MG63 (cell line): Measurements from ENCODE around the gene CTLA4. TPM values are rescaled to one million over a fixed set of nuclear protein-coding genes. Genes with fewer than 3 reads are reported as not detected.

Experiments used
- DNase-seq: peaks from one replicate; pipeline ENCODE4 v3.0.0-alpha.2; 2020
- H3K27me3 ChIP-seq: fragments of 250-450 bp; sonication (Bioruptor Pico); 2 replicates; pipeline ENCODE4 v1.5.1; 2020; ENCODE audit warnings: mild to moderate bottlenecking, moderate library complexity
- H3K36me3 ChIP-seq: fragments of 250-450 bp; sonication (Bioruptor Pico); 2 replicates; pipeline ENCODE4 v1.5.1; 2020; ENCODE audit warnings: mild to moderate bottlenecking, moderate library complexity
- H3K4me3 ChIP-seq: fragments of 250-450 bp; sonication (Bioruptor Pico); 2 replicates; pipeline ENCODE4 v1.5.1; 2020; ENCODE audit warnings: mild to moderate bottlenecking, moderate library complexity
- H3K9me3 ChIP-seq: fragments of 250-450 bp; sonication (Bioruptor Pico); 2 replicates; pipeline ENCODE4 v1.5.1; 2020; ENCODE audit warnings: mild to moderate bottlenecking, moderate library complexity
- total RNA-seq: library from RNA; depleted of rRNA; stranded (reverse); fragments of >200 nt; shearing (Covaris generic); gene quantifications from 2 replicates; pipeline ENCODE4 v1.2.3, GENCODE V29; 2014; ENCODE audit warnings: low replicate concordance; rRNA removed

CTLA4 gene
- not detected in 2 replicates for total RNA-seq

DNA sequence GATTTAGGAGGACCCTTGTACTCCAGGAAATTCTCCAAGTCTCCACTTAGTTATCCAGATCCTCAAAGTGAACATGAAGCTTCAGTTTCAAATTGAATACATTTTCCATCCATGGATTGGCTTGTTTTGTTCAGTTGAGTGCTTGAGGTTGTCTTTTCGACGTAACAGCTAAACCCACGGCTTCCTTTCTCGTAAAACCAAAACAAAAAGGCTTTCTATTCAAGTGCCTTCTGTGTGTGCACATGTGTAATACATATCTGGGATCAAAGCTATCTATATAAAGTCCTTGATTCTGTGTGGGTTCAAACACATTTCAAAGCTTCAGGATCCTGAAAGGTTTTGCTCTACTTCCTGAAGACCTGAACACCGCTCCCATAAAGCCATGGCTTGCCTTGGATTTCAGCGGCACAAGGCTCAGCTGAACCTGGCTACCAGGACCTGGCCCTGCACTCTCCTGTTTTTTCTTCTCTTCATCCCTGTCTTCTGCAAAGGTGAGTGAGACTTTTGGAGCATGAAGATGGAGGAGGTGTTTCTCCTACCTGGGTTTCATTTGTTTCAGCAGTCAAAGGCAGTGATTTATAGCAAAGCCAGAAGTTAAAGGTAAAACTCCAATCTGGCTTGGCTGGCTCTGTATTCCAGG lies at the start of gene CTLA4:
CTLA4 (plus strand) TSS at position 211 of the 640 bp plus-strand sequence; CDS start at position 383, 172 bp downstream.
- no peaks in the 10 kb centered on the region; the same call in 1 of the 2 replicates for H3K27me3 ChIP-seq
- 0 out of 2 replicates have a peak, but pooled peaks cover 3% of the 10 kb centered on the region for H3K9me3 ChIP-seq
- no peaks in the 10 kb centered on the region for H3K36me3 ChIP-seq
- DNase-seq = no peak
- H3K4me3 ChIP-seq = no peak within 1 kb of the TSS

GRCh38 chr2:203818656-203819055 lies 48.9 kb upstream of the CTLA4 start:
- no peaks in the 10 kb centered on the region for H3K36me3 ChIP-seq
- DNase-seq = no peak
- H3K27me3 ChIP-seq = no peaks in the 10 kb centered on the region
- H3K4me3 ChIP-seq = no peak overlapping the region
- no peaks in the 10 kb centered on the region for H3K9me3 ChIP-seq

GRCh38 chr2:203819434-203820133 lies 48.0 kb upstream of the CTLA4 start:
- Histone ChIP-seq H3K9me3 (no peaks in the 10 kb centered on the region), H3K27me3 (no peaks in the 10 kb centered on the region), H3K4me3 (no peak overlapping the region), H3K36me3 (no peaks in the 10 kb centered on the region)
- DNase-seq = no peak

- H3K27me3 ChIP-seq = no peaks in the 10 kb centered on the region
- no peaks in the 10 kb centered on the region for H3K36me3 ChIP-seq
- H3K4me3 ChIP-seq = no peak overlapping the region
- H3K9me3 ChIP-seq = no peaks in the 10 kb centered on the region
- DNase-seq = no peak
Observed at GRCh38 chr2:203820969-203821368, 46.6 kb upstream of the CTLA4 start.

DNA sequence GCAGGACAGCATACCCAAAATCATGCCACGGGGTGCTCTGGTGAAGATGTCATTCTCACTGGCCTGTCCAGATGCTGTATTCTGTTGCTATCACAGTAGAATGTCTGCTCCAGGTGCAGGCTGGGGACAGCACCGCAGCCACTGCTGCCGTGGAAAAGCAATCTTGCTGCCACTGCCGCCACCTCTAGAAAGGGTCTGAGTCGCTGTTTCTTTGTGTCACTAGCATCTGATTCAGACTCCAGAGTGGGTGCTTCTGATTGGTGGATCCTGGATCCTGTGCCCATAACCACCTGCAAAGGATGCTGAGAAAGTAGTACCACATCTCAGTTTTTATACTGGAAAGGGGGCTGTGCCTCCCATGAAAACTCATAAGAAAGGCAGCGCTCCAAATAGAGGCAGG lies 45.3 kb upstream of the CTLA4 start:
- H3K36me3 ChIP-seq = no peaks in the 10 kb centered on the region
- no peak for DNase-seq
- H3K9me3 ChIP-seq = no peaks in the 10 kb centered on the region
- no peak overlapping the region for H3K4me3 ChIP-seq
- no peaks in the 10 kb centered on the region for H3K27me3 ChIP-seq

DNA sequence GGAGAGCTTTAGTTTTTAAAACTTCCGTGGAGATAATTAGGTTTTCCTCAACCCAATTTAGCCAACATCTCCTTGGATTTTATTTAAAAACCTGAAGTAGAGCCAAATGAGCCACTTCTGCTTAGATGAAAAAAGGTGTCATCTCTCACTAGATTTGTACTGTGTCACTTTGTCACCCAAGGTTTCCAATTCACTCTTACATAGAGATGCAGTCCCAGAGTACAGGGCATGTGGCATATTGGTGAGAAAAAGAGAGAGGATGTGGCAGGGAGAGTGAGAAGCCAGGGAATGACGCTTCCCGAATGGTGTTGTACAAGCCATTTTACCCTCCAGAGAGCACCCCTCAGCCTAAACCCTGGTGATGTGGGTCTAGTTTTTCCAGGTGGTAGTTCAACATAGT lies 44.4 kb upstream of the CTLA4 start:
- H3K4me3 ChIP-seq = no peak overlapping the region
- no peak for DNase-seq
- H3K9me3 ChIP-seq = no peaks in the 10 kb centered on the region
- no peaks in the 10 kb centered on the region for H3K27me3 ChIP-seq
- H3K36me3 ChIP-seq = no peaks in the 10 kb centered on the region

DNA sequence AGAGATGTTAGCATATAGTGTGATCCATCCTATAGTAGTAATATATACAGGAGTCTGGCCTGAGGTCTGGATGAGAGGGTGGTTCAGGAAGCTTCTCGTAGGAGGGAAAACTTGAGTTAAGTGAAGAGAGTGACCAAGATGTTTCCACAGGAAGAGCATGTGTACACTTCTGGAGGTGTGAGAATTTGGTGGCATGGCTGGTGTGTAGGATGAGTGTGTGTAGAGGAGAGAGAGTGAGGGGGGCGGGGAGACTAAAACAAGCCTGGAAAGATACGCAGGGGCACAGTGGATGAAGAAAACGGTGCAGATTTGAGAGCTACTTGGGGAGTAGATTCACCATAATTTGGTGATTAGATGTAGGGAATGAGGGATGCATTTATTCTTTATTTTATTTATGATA lies 43.5 kb upstream of the CTLA4 start:
- Histone ChIP-seq H3K27me3 (no peaks in the 10 kb centered on the region), H3K9me3 (no peaks in the 10 kb centered on the region), H3K36me3 (no peaks in the 10 kb centered on the region), H3K4me3 (no peak overlapping the region)
- DNase-seq = no peak

- no peak for DNase-seq
- no peaks in the 10 kb centered on the region for H3K27me3 ChIP-seq
- H3K4me3 ChIP-seq = no peak overlapping the region
- no peaks in the 10 kb centered on the region for H3K9me3 ChIP-seq
- no peaks in the 10 kb centered on the region for H3K36me3 ChIP-seq
Observed at GRCh38 chr2:203824603-203825002, 43.0 kb upstream of the CTLA4 start.

DNA sequence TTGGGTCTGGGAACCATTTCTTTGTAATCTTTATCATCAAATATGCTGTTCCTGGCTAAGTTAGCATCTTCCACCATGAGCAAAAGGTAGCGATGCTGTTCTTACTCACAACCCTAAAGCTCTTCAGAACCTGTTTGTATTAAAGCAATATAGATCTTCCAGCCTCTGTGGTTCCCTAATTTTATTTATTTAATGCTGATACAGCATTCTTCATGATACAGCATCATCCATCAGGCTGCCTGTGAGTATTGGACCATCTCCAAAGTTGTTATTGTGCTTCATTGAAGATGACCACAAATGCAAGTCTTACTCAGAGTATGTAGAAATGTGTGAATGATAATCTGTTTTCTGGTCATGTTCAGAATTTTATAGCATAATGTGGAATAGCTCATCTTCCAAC lies 40.9 kb upstream of the CTLA4 start:
- Histone ChIP-seq H3K9me3 (no peaks in the 10 kb centered on the region), H3K4me3 (no peak overlapping the region), H3K27me3 (no peaks in the 10 kb centered on the region), H3K36me3 (no peaks in the 10 kb centered on the region)
- DNase-seq = no peak

GRCh38 chr2:203830304-203831055 lies 37.1 kb upstream of the CTLA4 start:
- no peak for DNase-seq

DNA sequence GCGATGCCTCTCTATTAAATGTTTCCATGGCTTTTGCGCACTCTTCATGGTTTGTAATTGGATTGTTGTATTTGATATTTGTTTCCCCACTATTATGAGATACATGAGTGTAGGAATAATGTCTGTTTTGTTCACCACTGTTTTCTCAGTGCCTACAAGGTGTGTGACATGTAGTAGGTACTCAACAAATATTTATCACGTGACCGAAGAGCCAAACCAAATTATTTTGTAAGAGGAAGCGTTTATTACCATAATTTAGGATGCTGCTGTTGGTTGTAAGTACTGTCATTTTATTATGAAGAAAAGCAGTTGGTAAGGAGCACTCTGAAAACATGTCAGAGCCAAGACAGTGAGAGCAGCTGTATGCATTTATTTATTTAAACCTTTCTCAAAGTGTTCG lies 32.2 kb upstream of the CTLA4 start:
- no peak for DNase-seq
- no peaks in the 10 kb centered on the region for H3K9me3 ChIP-seq
- H3K27me3 ChIP-seq = no peaks in the 10 kb centered on the region
- no peaks in the 10 kb centered on the region for H3K36me3 ChIP-seq
- H3K4me3 ChIP-seq = no peak overlapping the region

More at GRCh38 chr2:203830304-203831055, 37.1 kb upstream of the CTLA4 start:
- H3K4me3 ChIP-seq = no peak overlapping the region
- H3K36me3 ChIP-seq = no peaks in the 10 kb centered on the region
- no peaks in the 10 kb centered on the region for H3K9me3 ChIP-seq
- H3K27me3 ChIP-seq = no peaks in the 10 kb centered on the region

DNA sequence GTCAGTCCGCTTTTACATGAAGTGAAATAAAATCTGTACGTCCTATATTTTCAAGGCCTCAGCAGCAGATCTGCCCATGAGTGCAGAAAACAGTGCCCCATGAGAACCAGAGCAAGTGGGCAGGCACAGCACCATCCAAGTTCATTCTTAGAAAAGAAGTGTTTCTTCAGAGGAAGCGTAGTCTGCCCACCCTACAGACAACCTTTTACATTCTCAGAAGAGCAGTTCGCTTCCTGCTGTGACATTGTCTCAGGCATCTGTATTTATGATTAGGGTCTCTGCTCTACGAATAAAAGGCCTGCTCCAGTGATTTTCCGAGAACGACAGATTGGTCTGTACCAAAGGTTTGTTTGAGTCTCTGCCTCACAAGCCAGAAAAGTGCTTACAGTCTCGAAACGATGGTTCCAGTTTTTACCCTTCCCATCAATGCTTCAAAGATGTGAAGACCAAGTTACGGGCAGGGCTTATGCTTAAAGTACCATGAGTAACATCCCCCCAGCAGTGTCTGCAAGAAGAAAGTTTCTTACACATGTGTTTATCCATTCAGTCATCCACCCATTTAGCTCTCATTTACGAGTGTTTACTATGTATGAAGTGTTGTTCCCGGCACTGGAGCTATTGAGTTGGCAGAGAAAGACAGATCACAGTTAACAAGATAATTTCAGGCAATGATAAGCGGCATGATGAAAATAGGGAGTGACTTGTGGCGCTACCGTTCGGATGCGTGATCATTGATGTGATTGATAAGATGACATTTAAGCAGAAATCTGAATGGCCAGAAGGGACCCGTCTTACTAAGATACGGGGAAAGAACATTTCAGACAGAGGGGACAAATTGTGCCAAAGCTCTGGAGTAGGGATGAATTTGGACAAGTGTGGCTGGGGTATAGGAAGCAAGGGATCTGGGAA lies 31.4 kb upstream of the CTLA4 start:
- Histone ChIP-seq H3K4me3 (no peak overlapping the region), H3K27me3 (no peaks in the 10 kb centered on the region), H3K9me3 (no peaks in the 10 kb centered on the region), H3K36me3 (no peaks in the 10 kb centered on the region)
- no peak for DNase-seq

DNA sequence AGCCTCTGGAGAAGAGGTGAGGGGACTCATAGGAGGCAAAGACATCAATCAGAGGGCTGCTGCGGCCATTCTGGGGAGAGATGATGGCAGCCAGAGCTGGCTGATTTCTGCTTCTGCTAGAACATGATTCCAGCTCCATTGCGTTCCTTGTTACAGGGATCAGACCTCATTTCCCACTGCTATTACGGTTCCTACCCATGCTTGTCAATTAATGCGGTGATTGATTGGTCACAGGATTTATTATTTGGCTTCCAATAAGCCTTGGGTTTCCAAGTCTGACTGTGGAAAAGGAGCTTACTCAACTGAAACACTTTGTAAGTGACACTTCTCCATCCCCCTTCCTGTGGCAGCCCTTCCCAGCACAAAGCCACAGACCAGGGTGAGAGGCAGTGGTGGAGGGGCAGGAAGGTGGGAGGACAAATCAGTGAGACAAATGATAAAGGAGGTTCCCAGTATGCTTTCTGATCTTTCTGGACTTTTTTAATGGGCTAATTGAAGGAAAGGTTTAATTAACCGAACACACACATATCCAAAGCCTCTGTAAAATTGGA lies 26.8 kb upstream of the CTLA4 start:
- Histone ChIP-seq H3K9me3 (no peaks in the 10 kb centered on the region), H3K4me3 (no peak overlapping the region), H3K36me3 (no peaks in the 10 kb centered on the region), H3K27me3 (no peaks in the 10 kb centered on the region)
- DNase-seq = no peak

DNA sequence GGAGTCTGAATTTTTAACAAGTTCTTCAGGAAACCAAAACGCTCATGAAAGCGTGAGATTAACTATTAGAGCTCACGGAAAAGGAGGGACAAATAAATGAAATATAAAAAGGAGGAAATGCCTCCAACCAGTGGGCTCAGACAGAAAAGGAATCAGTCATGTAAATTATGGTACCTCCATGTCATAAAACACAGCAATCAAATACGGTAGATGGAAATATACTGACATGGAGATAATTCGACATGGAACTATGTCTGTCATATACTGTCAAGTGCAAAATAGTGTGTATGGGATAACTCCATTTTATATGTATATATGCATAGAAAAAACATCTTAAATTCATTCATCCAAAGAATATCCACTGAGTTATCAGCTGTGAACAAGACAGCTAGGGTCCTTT lies 25.9 kb upstream of the CTLA4 start:
- Histone ChIP-seq H3K9me3 (no peaks in the 10 kb centered on the region), H3K36me3 (no peaks in the 10 kb centered on the region), H3K27me3 (no peaks in the 10 kb centered on the region), H3K4me3 (no peak overlapping the region)
- no peak for DNase-seq

DNA sequence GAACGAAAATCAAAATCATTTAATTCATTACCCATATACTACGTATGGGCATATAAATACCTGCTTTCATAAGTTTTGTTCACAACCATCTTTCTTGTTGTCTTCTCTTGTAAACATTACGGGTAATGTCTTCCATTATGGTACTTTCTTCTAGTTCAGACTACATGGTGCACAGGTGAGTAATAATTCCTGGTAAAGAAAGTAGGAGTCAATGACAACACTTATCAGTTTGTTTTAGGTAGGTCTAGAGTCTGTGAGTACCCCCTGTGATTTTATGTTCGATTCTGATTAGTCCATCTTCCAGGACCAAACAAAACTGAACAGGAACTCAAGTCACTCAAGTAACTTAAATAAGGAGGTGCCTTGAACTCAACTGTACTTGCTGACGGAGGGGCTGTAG lies 25.2 kb upstream of the CTLA4 start:
- no peaks in the 10 kb centered on the region for H3K36me3 ChIP-seq
- no peak overlapping the region for H3K4me3 ChIP-seq
- H3K27me3 ChIP-seq = no peaks in the 10 kb centered on the region
- H3K9me3 ChIP-seq = no peaks in the 10 kb centered on the region
- DNase-seq = no peak

- H3K4me3 ChIP-seq = no peak overlapping the region
- no peaks in the 10 kb centered on the region for H3K27me3 ChIP-seq
- no peak for DNase-seq
- no peaks in the 10 kb centered on the region for H3K9me3 ChIP-seq
- no peaks in the 10 kb centered on the region for H3K36me3 ChIP-seq
Observed at GRCh38 chr2:203846490-203847105, 21.0 kb upstream of the CTLA4 start.
